Measurements from ENCODE around the gene GSK3A. TPM values are rescaled to one million over a fixed set of nuclear protein-coding genes. Genes with fewer than 3 reads are reported as not detected.

The GSK3A gene
- total and polyA plus RNA-seq, 9 of the 15 experiments (the other 6 are each of a cell fraction or from before 2014, with no cell fraction given) = 0.62 to 90.7 (median 33.3) TPM

GRCh38 chr19:42282819-42283187 lies 40.4 kb upstream of the GSK3A start (continued):
- no peak for TF ChIP-seq MED1 (CRISPR knock-in tag; IDR thresholded peaks at IDR 0.05; ENCODE audit: borderline replicate concordance)

DNA sequence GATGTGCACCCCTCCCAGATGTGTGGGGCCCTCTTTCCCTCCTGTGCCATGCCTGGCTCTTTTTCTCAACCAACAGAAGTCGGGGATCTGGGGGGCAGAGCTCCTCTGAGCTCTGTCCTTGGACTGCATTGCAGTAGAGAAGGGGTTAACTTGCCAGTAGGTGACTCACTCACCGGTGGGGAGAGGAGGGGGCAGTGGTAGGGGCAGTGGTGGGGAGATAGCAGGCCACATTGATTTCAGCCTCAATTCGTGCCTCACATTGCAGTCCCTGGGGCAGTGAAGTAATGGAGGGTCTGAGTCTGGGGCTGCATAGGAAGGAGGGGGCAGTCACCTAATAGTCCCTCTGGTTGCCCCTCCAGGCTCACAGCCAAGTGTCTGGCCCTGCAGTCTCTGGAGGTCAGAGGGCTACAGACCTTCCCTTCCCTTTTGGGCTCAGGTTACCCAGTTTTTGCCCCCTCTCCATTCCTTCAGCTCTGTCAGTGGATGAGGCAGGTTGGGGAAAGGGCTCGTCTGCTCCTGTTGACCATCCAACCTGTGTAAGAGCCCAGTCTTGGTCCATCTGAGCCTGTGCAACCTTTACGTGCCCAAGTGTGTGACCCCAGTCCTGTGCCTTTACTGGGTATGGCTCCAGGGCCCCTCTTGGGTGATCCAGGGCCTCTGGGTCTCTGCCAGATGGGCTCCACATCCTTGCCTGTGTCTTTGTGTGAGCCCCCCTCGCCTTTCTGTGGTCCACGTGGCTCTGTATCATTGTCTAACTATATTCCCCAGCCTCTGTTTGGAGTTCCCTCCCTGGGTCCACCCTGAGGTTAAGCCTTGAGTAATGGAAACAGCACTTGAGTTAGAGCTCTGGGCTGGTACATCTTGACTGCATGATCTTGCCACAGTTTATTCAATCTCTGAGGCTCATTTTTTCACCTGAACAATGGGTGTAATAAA lies 39.7 kb upstream of the GSK3A start:
- Histone ChIP-seq H3K79me2 (ENCODE audit: control insufficient read depth, insufficient read depth, low read length) (peaks cover 69% of the 10 kb centered on the region), H3K9me1 (ENCODE audit: control insufficient read depth, insufficient read depth, low read length) (no peaks in the 10 kb centered on the region), H3K27ac (ENCODE audit: extremely low read depth, low read depth, low read length) (peak overlapping the region; percentile 79), H3K4me1 (replicated peaks in 1 of 2; ENCODE audit: control insufficient read depth in 2 of 2, insufficient read depth in 2 of 2, low read length in 2 of 2) (peaks cover 49 to 83% of the 10 kb centered on the region in 2 experiments), H3K4me2 (ENCODE audit: insufficient read depth, low read length) (peak overlapping the region; percentile 97), H4K20me1 (replicated peaks; ENCODE audit: control insufficient read depth, insufficient read depth, low read length) (0 out of 2 replicates have a peak, but pooled peaks cover 8% of the 10 kb centered on the region), H3K27me3 (ENCODE audit: control insufficient read depth in 2 of 2, insufficient read depth in 2 of 2, low read length in 2 of 2) (no peaks in the 10 kb centered on the region; a peak in 1 of 5 replicates), H2AFZ (ENCODE audit: low read depth, low read length) (peak overlapping the region; percentile 56), H3K9me3 (replicated peaks; ENCODE audit: control insufficient read depth, insufficient read depth, low read depth, low read length) (no peaks in the 10 kb centered on the region), H3K36me3 (ENCODE audit: control insufficient read depth, insufficient read depth, low read length) (peaks cover 9% of the 10 kb centered on the region; the same call in 2 of the 3 replicates), H3K4me3 (peak overlapping the region; percentile 93), H3K9ac (ENCODE audit: insufficient read depth in 1 of 2, low read depth in 2 of 2, low read length in 2 of 2) (peak overlapping the region; percentile 53 to 90)
- CTCF ChIA-PET (ENCODE audit: low intra/inter-chr PET ratio) = no interaction called here
- ATAC-seq (peak; percentile 2), DNase-seq (ENCODE audit: extremely low read depth in 1 of 4, low spot score in 3 of 4) (peak in 3 of 4 experiments; percentile 25 to 74 (median 62)), FAIRE-seq (peak; percentile 71)
- POLR2A ChIA-PET = interaction anchor here (0.6 to 2.1 kb wide), 6 partner anchors 8 to 144 kb away, joined by 3 to 10 read pairs (median 4); partner anchors contain the start of genes CIC and PRR19
- no TSS peak for BruUV-seq (replicated peaks)
- intact Hi-C loops (cut with micrococcal nuclease) = no loop called here
- WGBS (ENCODE audit: insufficient coverage, low coverage, missing lambda C conversion rate) = 11% methylated on average over 7 of the region's 7 CpGs
- in situ Hi-C loops (cut with MboI) = no loop called here
- no peak for TF ChIP-seq KLF6 (CRISPR knock-in tag; IDR thresholded peaks at IDR 0.05; ENCODE audit: borderline replicate concordance)
- TF ChIP-seq DPF2 (IDR thresholded peaks at IDR 0.05) = peak; percentile 75
- no peak for TF ChIP-seq MCM3 (IDR thresholded peaks at IDR 0.05)
- TF ChIP-seq BRF2 (IDR thresholded peaks at IDR 0.05; ENCODE audit: borderline replicate concordance, insufficient read depth, insufficient read length) = no peak
- no peak for TF ChIP-seq ZNF780A (CRISPR knock-in tag; IDR thresholded peaks at IDR 0.05)
- no peak for TF ChIP-seq HMG20B (CRISPR knock-in tag; IDR thresholded peaks at IDR 0.05)
- TF ChIP-seq CC2D1A (IDR thresholded peaks at IDR 0.05) = no peak
- TF ChIP-seq CBFA2T3 (IDR thresholded peaks at IDR 0.05) = peak; percentile 51
- TF ChIP-seq C11orf30 (IDR thresholded peaks at IDR 0.05; ENCODE audit: low read depth) = no peak
- TF ChIP-seq ATF3 (IDR thresholded peaks at IDR 0.05) = peak; percentile 94
- TF ChIP-seq ATF3 (CRISPR knock-in tag; conservative IDR thresholded peaks at IDR 0.05) = no peak
- TF ChIP-seq ZNF146 (CRISPR knock-in tag; IDR thresholded peaks at IDR 0.05; ENCODE audit: unreplicated experiment) = no peak
- no peak for TF ChIP-seq HNRNPH1 (optimal IDR thresholded peaks at IDR 0.05; ENCODE audit: low read depth, low read length)
- no peak for TF ChIP-seq ZNF282 (CRISPR knock-in tag; IDR thresholded peaks at IDR 0.05)
- TF ChIP-seq HMGN3 (IDR thresholded peaks at IDR 0.05; ENCODE audit: borderline replicate concordance, extremely low read depth, insufficient read length, low read depth, low read length) = no peak
- no peak for TF ChIP-seq GABPB2 (CRISPR knock-in tag; conservative IDR thresholded peaks at IDR 0.05)
- no peak for TF ChIP-seq ZNF57 (CRISPR knock-in tag; IDR thresholded peaks at IDR 0.05)
- TF ChIP-seq ZBTB1 (CRISPR knock-in tag; IDR thresholded peaks at IDR 0.05; ENCODE audit: borderline replicate concordance, low read depth) = no peak
- peak; percentile 86 for TF ChIP-seq MYNN (IDR thresholded peaks at IDR 0.05)
- TF ChIP-seq MYNN (CRISPR knock-in tag; IDR thresholded peaks at IDR 0.05) = no peak
- TF ChIP-seq CEBPB (tag; IDR thresholded peaks at IDR 0.05) = no peak
